Ishikawa (cell line): ENCODE data around the gene SPDL1.

Experiments
- CEBPB ChIP-seq: IDR thresholded peaks from 2 replicates; pipeline ENCODE4 v1.6.1; 2012
- CREB1 ChIP-seq: IDR thresholded peaks from 2 replicates; pipeline ENCODE4 v1.6.1; 2012; ENCODE audit warnings: low read depth
- EGR1 ChIP-seq: IDR thresholded peaks from 2 replicates; pipeline ENCODE4 v1.6.1; 2012
- EP300 ChIP-seq: IDR thresholded peaks from 2 replicates; pipeline ENCODE4 v1.6.1; 2012; ENCODE audit warnings: borderline replicate concordance
- FOXM1 ChIP-seq: IDR thresholded peaks from 2 replicates; pipeline ENCODE4 v1.6.1; 2012; ENCODE audit warnings: low read depth, borderline replicate concordance
- NFIC ChIP-seq: IDR thresholded peaks from 2 replicates; pipeline ENCODE4 v1.6.1; 2012
- RAD21 ChIP-seq: IDR thresholded peaks from 2 replicates; pipeline ENCODE4 v1.6.1; 2012; ENCODE audit warnings: low read depth
- REST ChIP-seq: IDR thresholded peaks from 2 replicates; pipeline ENCODE4 v1.6.1; 2012; ENCODE audit warnings: low read depth, mild to moderate bottlenecking
- TAF1 ChIP-seq: IDR thresholded peaks from 2 replicates; pipeline ENCODE4 v1.6.1; 2012; ENCODE audit warnings: low read depth, mild to moderate bottlenecking
- TCF12 ChIP-seq: IDR thresholded peaks from 2 replicates; pipeline ENCODE4 v1.6.1; 2012; ENCODE audit warnings: low read depth
- TEAD4 ChIP-seq: IDR thresholded peaks from 2 replicates; pipeline ENCODE4 v1.6.1; 2012
- YY1 ChIP-seq: IDR thresholded peaks from 2 replicates; pipeline ENCODE4 v1.6.1; 2012; ENCODE audit warnings: low read depth
- ZBTB7A ChIP-seq: IDR thresholded peaks from 2 replicates; pipeline ENCODE4 v1.6.1; 2012; ENCODE audit warnings: low read depth
- TF ChIP-seq, protein P1 (sequence below): IDR thresholded peaks from 2 replicates; pipeline ENCODE4 v1.6.1; 2012
- TF ChIP-seq, protein P2 (sequence below): IDR thresholded peaks from 2 replicates; pipeline ENCODE4 v1.6.1; 2012

SPDL1 gene

DNA sequence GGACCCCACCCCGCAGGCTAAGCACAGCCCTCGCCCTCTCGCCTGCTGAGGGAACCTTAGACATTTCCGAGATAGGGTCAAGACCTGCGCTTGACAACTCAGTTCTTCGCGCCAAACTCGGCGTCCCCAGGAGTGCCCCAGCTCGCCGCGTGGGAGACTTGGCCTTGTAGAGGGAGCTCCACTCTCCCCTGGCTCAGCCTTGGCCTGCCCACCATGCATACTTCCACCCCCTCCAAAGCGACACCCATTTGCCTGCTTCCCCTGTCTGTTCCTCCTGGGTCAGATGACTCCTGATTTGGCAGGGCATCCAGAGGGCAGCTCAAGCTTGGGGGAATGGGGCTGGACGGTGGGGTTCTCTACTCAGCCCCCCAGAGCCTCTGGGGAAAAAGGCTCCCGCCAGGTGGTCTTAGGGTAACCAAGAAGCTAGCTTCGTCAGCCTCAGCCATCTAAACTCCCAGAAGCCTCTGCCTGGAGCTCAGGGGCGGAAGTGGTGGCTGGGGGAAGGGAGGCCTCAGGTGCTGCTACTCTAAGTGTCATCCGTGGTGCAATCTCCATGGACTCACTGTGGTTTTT, 54.1 kb downstream of the SPDL1 start:
- TF ChIP-seq REST (no peak), RAD21 (no peak), EGR1 (no peak), TCF12 (no peak), YY1 (no peak), EP300 (no peak), CEBPB (no peak), NFIC (no peak), FOXM1 (no peak), TEAD4 (no peak), ZBTB7A (no peak)
- TF ChIP-seq, protein P1, sequence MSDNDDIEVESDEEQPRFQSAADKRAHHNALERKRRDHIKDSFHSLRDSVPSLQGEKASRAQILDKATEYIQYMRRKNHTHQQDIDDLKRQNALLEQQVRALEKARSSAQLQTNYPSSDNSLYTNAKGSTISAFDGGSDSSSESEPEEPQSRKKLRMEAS, result no peak
- TF ChIP-seq, protein P2, sequence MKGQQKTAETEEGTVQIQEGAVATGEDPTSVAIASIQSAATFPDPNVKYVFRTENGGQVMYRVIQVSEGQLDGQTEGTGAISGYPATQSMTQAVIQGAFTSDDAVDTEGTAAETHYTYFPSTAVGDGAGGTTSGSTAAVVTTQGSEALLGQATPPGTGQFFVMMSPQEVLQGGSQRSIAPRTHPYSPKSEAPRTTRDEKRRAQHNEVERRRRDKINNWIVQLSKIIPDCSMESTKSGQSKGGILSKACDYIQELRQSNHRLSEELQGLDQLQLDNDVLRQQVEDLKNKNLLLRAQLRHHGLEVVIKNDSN, result no peak

GRCh38 chr5:169641253-169641652, 57.7 kb downstream of the SPDL1 start:
- TF ChIP-seq YY1, result no peak
- no peak for TF ChIP-seq RAD21
- TF ChIP-seq REST, result peak; percentile 81
- no peak for TF ChIP-seq NFIC
- TF ChIP-seq, protein P1, result peak; percentile 62

GRCh38 chr5:169646856-169647255, 63.3 kb downstream of the SPDL1 start:
- TF ChIP-seq TAF1 (no peak), EGR1 (no peak), CEBPB (no peak), ZBTB7A (no peak), EP300 (no peak), YY1 (no peak), REST (no peak), CREB1 (no peak), TCF12 (no peak)
- TF ChIP-seq, protein P1, result no peak

DNA sequence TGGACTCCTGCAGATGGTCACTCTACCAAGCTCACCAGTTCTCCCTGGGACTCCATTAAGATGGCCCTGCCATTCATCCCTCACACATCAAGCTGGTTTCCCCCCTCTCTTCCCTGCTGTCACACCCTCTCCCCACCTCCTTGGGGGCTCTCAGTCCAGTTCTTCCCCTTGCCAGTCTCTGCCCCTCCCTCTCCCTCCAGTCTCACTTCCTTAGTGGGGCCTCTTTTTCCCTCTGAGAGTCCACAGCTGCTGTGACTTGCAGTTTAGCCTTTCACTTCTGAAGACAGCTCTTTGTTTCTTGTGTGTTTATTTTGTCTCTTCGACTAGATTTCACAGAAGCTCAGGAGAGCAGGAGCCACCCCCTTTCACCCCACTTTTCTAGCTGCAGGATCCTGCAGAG, 64.0 kb downstream of the SPDL1 start:
- TF ChIP-seq RAD21 (no peak), TEAD4 (no peak), CREB1 (no peak), FOXM1 (no peak), CEBPB (no peak), ZBTB7A (no peak), REST (no peak), YY1 (no peak), TAF1 (no peak), EP300 (no peak), TCF12 (no peak)
- TF ChIP-seq, protein P2, result no peak
